GM19438 (cell line): ENCODE results near the gene ESR1.
"Not testable (repeated sequence)": the region's sequence is repeated elsewhere in the genome, so short reads cannot be mapped to it uniquely, and the experiment has no call there.

Experiments used
- ATAC-seq: cut with Tn5 transposase; IDR thresholded peaks from one replicate; pipeline ENCODE4 v1.9.1; 2021; ENCODE audit warnings: low read depth; ENCODE audit not compliant: unreplicated experiment

Gene ESR1

GRCh38 chr6:151963001-151963400 lies 155.5 kb downstream of the ESR1 start:
- ATAC-seq, result no peak

- ATAC-seq, result not testable (repeated sequence)
These were observed 156.9 kb downstream of the ESR1 start for GRCh38 chr6:151964412-151964811.

GRCh38 chr6:151974061-151974617 lies 166.7 kb downstream of the ESR1 start:
- no peak for ATAC-seq

GRCh38 chr6:151975795-151976194 lies 168.3 kb downstream of the ESR1 start:
- ATAC-seq, result no peak

GRCh38 chr6:151988199-151988598 lies 180.7 kb downstream of the ESR1 start:
- ATAC-seq, result not testable (repeated sequence)

GRCh38 chr6:151992091-151992490 lies 184.6 kb downstream of the ESR1 start:
- ATAC-seq, result no peak

- ATAC-seq, result no peak
These were observed 185.9 kb downstream of the ESR1 start for GRCh38 chr6:151993364-151993763.

GRCh38 chr6:151998784-151999183 lies 191.3 kb downstream of the ESR1 start:
- no peak for ATAC-seq

- ATAC-seq, result no peak
These were observed 191.7 kb downstream of the ESR1 start for GRCh38 chr6:151999194-151999593.

GRCh38 chr6:152001408-152001807 lies 193.9 kb downstream of the ESR1 start:
- no peak for ATAC-seq

GRCh38 chr6:152002306-152002705 lies 194.8 kb downstream of the ESR1 start:
- ATAC-seq, result no peak

GRCh38 chr6:152004036-152004566 lies 196.6 kb downstream of the ESR1 start:
- ATAC-seq, result no peak

GRCh38 chr6:152004896-152005295 lies 197.4 kb downstream of the ESR1 start:
- ATAC-seq, result no peak

GRCh38 chr6:152008779-152009178 lies 201.3 kb downstream of the ESR1 start:
- ATAC-seq, result no peak

- no peak for ATAC-seq
These were observed 204.7 kb downstream of the ESR1 start for GRCh38 chr6:152012227-152012626.

- ATAC-seq, result no peak
These were observed 211.4 kb downstream of the ESR1 start for GRCh38 chr6:152018876-152019275.

GRCh38 chr6:152022303-152022702 lies 214.8 kb downstream of the ESR1 start:
- no peak for ATAC-seq

- no peak for ATAC-seq
These were observed 216.1 kb downstream of the ESR1 start for GRCh38 chr6:152023613-152024012.

- no peak for ATAC-seq
These were observed 218.8 kb downstream of the ESR1 start for GRCh38 chr6:152026291-152026690.

- not testable (repeated sequence) for ATAC-seq
These were observed 219.3 kb downstream of the ESR1 start for GRCh38 chr6:152026744-152027143.

- not testable (repeated sequence) for ATAC-seq
These were observed 226.3 kb downstream of the ESR1 start for GRCh38 chr6:152033765-152034164.

GRCh38 chr6:152034631-152035030 lies 227.1 kb downstream of the ESR1 start:
- no peak for ATAC-seq

GRCh38 chr6:152046118-152046517 lies 238.6 kb downstream of the ESR1 start:
- no peak for ATAC-seq
